Activated CD8-positive, alpha-beta memory T cell treated with anti-CD3 and anti-CD28 coated beads, Interleukin-2, amount 50 U/mL, for 4 hours (primary cell): ENCODE data around the gene ACOT7.
"Not testable (repeated sequence)": the region's sequence is repeated elsewhere in the genome, so short reads cannot be mapped to it uniquely, and the experiment has no call there.

Experiments
- DNase-seq: peaks from one replicate; pipeline ENCODE4 v3.0.0-alpha.2; 2020

Gene ACOT7

GRCh38 chr1:6393400-6394187 lies at the start of gene ACOT7:
TSS of gene ACOT7 (minus strand) at chr1:6393767. CDS start at chr1:6393399, 368 bp downstream.
- DNase-seq, result peak; percentile 90

- DNase-seq, result no peak
These were observed 48.0 kb upstream of the ACOT7 start for GRCh38 chr1:6441586-6441985.

- peak; percentile 74 for DNase-seq
These were observed 46.9 kb upstream of the ACOT7 start for GRCh38 chr1:6440198-6441126.

GRCh38 chr1:6438047-6438525 lies 44.5 kb upstream of the ACOT7 start:
- DNase-seq, result peak; percentile 74

- DNase-seq, result not testable (repeated sequence)
These were observed 43.6 kb upstream of the ACOT7 start for GRCh38 chr1:6437012-6437700.

GRCh38 chr1:6436277-6436676 lies 42.7 kb upstream of the ACOT7 start:
- DNase-seq, result not testable (repeated sequence)

GRCh38 chr1:6435547-6435946 lies 42.0 kb upstream of the ACOT7 start:
- no peak for DNase-seq

GRCh38 chr1:6435129-6435528 lies 41.6 kb upstream of the ACOT7 start:
- no peak for DNase-seq

GRCh38 chr1:6434186-6434585 lies 40.6 kb upstream of the ACOT7 start:
- no peak for DNase-seq

GRCh38 chr1:6431645-6432579 lies 38.3 kb upstream of the ACOT7 start:
- DNase-seq, result not testable (repeated sequence)

GRCh38 chr1:6429660-6430411 lies 36.3 kb upstream of the ACOT7 start:
- DNase-seq, result not testable (repeated sequence)

GRCh38 chr1:6428453-6428852 lies 34.9 kb upstream of the ACOT7 start:
- not testable (repeated sequence) for DNase-seq

- no peak for DNase-seq
These were observed 34.1 kb upstream of the ACOT7 start for GRCh38 chr1:6427441-6428390.

GRCh38 chr1:6426972-6427350 lies 33.4 kb upstream of the ACOT7 start:
- no peak for DNase-seq

- DNase-seq, result no peak
These were observed 32.9 kb upstream of the ACOT7 start for GRCh38 chr1:6426277-6426971.

- no peak for DNase-seq
These were observed 32.1 kb upstream of the ACOT7 start for GRCh38 chr1:6425658-6426057.

GRCh38 chr1:6424619-6425593 lies 31.3 kb upstream of the ACOT7 start, which contains the start of gene ESPN:
TSS of gene ESPN (plus strand) at chr1:6424776. CDS start at chr1:6424956, 180 bp downstream.
- DNase-seq, result no peak
